GM19455 (cell line): Measurements from ENCODE around the gene IMMP2L.
A peak's percentile ranks its signal among the peaks of the same experiment; 100 is the strongest.

Experiments
- ATAC-seq: cut with Tn5 transposase; IDR thresholded peaks from one replicate; pipeline ENCODE4 v1.9.1; 2021; ENCODE audit not compliant: unreplicated experiment

The IMMP2L gene

DNA sequence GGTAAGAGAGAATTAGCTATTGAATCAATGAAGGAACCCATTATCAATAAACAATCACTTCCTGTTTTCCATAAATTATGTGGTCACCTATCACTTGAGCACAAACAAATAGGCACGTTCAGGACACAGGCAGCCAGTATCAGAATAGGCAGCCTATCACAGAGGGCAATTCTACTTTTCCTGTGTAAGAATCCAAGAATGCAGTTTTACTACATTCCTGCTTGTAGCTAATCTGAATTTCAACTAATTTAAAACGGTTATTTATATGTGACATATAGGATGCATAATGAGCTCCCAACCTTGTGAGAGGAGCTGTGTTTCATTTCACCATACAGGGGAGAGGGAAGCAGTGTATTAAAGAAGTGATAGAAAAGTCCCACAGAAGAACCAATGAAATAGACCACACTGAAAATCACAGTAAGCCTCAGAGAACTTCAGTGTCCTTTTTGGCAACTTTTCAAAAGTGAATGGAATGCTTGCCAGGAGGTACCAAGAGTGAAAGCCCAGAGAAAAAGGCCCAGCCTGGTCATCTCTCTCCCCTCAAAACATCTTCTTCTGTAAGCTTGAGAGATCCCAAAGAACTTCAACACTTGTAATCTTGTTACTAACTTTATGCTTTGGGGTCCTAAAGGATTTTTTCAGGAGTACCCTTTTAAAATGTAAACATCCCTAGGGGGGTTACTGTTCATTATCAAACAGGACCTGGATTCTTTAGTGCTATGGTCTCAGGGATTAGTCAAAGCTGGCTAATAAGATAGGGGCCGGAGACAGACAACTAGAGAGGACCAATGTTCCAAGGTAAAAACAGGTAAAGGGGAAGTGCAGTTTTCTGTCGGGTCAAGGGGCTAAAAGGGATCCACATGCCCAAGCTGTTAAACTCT lies 1.3 kb downstream of the IMMP2L start:
- no peak for ATAC-seq

GRCh38 chr7:111558991-111559390 lies 3.3 kb downstream of the IMMP2L start:
- ATAC-seq = peak; percentile 51

GRCh38 chr7:111556977-111557376 lies 5.3 kb downstream of the IMMP2L start:
- no peak for ATAC-seq

GRCh38 chr7:111554086-111554485 lies 8.2 kb downstream of the IMMP2L start:
- ATAC-seq = no peak

DNA sequence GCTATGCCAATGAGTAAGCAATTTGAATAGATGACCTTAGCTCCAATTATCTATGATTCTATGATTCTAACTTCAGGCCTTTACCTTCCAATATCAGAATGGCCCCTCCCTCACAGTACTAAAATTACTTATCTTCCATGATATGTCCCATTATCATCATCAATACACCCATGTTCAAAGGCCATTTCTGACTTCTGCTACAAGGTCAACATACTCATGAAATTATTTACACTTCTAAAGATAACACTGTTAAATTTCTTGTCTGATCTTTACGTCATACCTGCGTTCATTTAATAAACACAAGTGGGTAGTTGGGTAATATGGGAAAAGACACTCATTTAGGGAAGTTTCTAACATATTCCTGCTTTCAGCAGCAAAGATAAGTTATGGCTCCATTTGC lies 21.2 kb downstream of the IMMP2L start:
- no peak for ATAC-seq

- no peak for ATAC-seq
Observed at GRCh38 chr7:111540199-111540815, 22.0 kb downstream of the IMMP2L start.

DNA sequence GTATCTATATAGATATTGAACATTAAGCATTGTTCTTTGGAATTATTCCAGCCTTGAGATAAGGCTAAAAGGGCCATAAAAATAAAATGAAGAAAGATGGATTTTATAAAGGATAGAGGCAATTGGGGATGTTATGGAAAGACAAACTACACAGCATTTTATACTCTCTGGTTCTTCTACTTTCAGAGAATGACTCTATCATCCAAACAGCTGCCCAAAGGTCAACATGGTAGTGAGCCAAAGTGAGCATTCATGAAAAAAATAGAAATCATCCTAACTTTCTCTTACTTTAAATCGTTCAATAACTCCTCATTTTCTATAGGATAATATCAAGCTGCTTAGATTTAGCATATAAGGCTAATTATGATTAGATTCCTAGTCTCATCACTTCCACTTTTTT lies 25.2 kb downstream of the IMMP2L start:
- no peak for ATAC-seq

- no peak for ATAC-seq
Observed at GRCh38 chr7:111535142-111535870, 27.0 kb downstream of the IMMP2L start.

DNA sequence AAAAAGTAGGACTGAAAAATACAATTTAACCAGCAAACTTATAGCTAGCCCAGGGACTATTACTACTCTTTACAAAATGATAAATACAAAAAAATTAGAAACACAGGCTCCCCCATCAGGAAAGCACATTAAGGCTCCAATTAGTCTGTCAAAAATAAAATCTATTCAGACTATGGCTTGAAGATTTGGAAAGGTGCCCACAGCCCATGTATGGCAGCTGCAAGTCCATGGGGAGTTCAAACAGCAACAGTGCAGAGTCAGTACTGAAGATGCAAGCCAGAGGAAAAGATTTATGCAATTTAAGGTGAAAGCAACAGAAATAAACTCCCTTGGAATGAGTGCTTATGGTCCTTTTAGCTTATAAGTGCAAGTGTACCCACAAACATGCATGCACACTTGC lies 29.7 kb downstream of the IMMP2L start:
- no peak for ATAC-seq

- no peak for ATAC-seq
Observed at GRCh38 chr7:111531993-111532392, 30.3 kb downstream of the IMMP2L start.

DNA sequence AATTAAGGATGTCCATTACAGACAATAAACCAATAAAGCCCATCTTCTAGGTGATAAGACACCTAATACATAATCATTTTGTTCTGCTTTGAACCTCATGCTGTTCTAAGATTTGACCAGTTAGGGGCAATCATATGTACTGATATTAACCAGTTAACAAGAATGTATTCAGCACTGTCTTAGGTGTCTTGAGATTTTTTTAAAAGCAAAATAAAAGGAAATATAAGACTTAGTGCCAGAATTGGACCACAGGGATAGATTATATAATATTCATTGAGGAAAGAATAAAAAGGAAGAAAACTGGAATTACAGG lies 32.0 kb downstream of the IMMP2L start:
- no peak for ATAC-seq

GRCh38 chr7:111529507-111530355 lies 32.6 kb downstream of the IMMP2L start:
- no peak for ATAC-seq

DNA sequence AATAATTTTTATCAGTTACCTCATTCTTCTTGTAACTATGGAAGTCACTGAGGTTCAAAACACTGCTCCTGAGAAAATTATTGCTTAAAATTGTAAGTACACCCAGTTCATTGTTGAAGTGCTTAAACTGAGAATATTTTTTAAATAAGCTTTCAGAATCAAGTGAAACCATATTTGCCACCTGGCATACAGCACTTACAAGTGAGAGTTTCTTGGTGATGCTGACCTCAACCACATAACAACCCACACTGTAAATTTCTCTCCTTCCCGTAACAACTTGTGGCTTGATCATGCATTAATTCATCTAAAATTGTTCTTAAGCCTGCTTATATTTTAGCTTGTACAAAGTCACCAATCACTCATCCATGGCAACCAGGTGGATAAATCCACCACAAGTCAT lies 34.0 kb downstream of the IMMP2L start:
- peak; percentile 60 for ATAC-seq

DNA sequence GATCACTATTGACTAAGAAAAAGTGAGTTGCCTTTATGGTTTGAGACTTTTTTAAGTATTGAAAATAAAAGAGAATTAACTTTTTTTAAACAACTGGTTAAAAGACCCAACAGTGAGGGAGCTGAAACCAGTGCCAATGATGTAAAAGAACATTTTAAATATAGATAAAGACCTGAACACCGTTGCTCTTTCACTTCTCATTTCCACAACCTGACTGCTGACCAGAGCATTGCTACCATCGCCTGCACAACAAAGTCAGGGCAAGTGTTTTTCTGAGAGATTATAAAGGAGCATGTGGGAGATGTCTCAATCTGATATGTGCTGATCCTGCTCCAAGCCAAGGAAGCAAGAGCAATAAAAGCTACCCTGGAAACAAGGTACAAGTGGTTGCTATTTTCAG lies 34.7 kb downstream of the IMMP2L start:
- ATAC-seq = peak; percentile 89

- no peak for ATAC-seq
Observed at GRCh38 chr7:111525100-111525499, 37.2 kb downstream of the IMMP2L start.

DNA sequence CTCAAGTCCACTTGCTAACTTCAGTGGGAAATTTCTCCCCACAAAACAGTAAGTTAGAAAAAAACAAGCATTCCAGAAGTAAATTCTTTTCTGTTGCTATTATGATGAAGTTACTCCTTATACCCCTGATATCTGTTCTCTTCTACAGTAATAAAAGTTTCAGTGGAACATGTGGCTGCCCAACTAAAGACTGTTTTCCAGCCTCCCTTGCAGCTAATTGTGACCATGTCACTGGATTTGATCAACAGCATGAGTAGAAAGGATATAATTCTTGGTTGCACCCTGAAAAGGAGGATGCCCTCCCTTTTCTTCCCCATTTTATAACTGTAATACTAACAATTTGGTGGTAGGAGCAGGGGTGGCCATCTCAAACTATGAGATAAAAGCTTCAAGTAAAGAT lies 40.6 kb downstream of the IMMP2L start:
- no peak for ATAC-seq

- ATAC-seq = no peak
Observed at GRCh38 chr7:111518264-111518663, 44.0 kb downstream of the IMMP2L start.

- no peak for ATAC-seq
Observed at GRCh38 chr7:111517549-111517951, 44.7 kb downstream of the IMMP2L start.

GRCh38 chr7:111516612-111517011 lies 45.7 kb downstream of the IMMP2L start:
- no peak for ATAC-seq

- ATAC-seq = no peak
Observed at GRCh38 chr7:111513566-111513965, 48.7 kb downstream of the IMMP2L start.

- ATAC-seq = no peak
Observed at GRCh38 chr7:111511845-111512244, 50.4 kb downstream of the IMMP2L start.
